HL-60 (cell line): Measurements from ENCODE around the gene SMU1.

ENCODE experiments used
- DNase-seq, 2 experiments: peaks; one replicate each; pipeline ENCODE4 v3.0.0-alpha.2; 2010 to 2020; ENCODE audit warnings: low read depth in 1 of 2, low spot score in 1 of 2
- H3K27ac ChIP-seq: fragments of 250-450 bp; sonication (Bioruptor Pico); replicated peaks from 2 replicates; pipeline ENCODE4 v1.5.1; 2020; ENCODE audit warnings: mild to moderate bottlenecking, moderate library complexity
- H3K27me3 ChIP-seq: fragments of 250-450 bp; sonication (Bioruptor Pico); 2 replicates; pipeline ENCODE4 v1.5.1; 2021; ENCODE audit warnings: mild to moderate bottlenecking, moderate library complexity; ENCODE audit not compliant: insufficient read depth, poor library complexity, severe bottlenecking
- H3K4me3 ChIP-seq: replicated peaks from 2 replicates; pipeline ENCODE4 v1.5.1; 2011; ENCODE audit warnings: mild to moderate bottlenecking, control low read depth, low read length; ENCODE audit not compliant: insufficient read depth
- CTCF ChIP-seq: IDR thresholded peaks from one replicate; pipeline ENCODE4 v1.5.1; 2011; ENCODE audit warnings: low read length, control low read depth, inconsistent platforms; ENCODE audit not compliant: insufficient read depth
- GABPA ChIP-seq: IDR thresholded peaks from 2 replicates; pipeline ENCODE4 v1.6.1; 2012; ENCODE audit warnings: low read depth
- POLR2AphosphoS5 ChIP-seq: IDR thresholded peaks from 2 replicates; pipeline ENCODE4 v1.6.1; 2012; ENCODE audit warnings: low read depth
- REST ChIP-seq: IDR thresholded peaks from 2 replicates; pipeline ENCODE4 v1.6.1; 2012; ENCODE audit warnings: low read depth; ENCODE audit not compliant: insufficient replicate concordance
- SPI1 ChIP-seq: IDR thresholded peaks from 2 replicates; pipeline ENCODE4 v1.6.1; 2012; ENCODE audit warnings: low read depth, mild to moderate bottlenecking, borderline replicate concordance

Gene SMU1

GRCh38 chr9:33048054-33048465 lies 28.4 kb downstream of the SMU1 start:
- no peaks in the 10 kb centered on the region for H3K27me3 ChIP-seq
- DNase-seq: no peak
- no peak overlapping the region for H3K4me3 ChIP-seq
- no peak overlapping the region for H3K27ac ChIP-seq
- no peak for TF ChIP-seq SPI1
- no peak for TF ChIP-seq GABPA
- TF ChIP-seq CTCF: no peak
- no peak for TF ChIP-seq REST
- no peak for TF ChIP-seq POLR2AphosphoS5

GRCh38 chr9:33046061-33046460 lies 30.4 kb downstream of the SMU1 start:
- no peaks in the 10 kb centered on the region for H3K27me3 ChIP-seq
- H3K4me3 ChIP-seq: no peak overlapping the region
- H3K27ac ChIP-seq: no peak overlapping the region
- TF ChIP-seq REST: no peak
- no peak for TF ChIP-seq CTCF
- no peak for TF ChIP-seq SPI1
- no peak for TF ChIP-seq POLR2AphosphoS5
- TF ChIP-seq GABPA: no peak
- no peak for DNase-seq

GRCh38 chr9:33044677-33045282 lies 31.7 kb downstream of the SMU1 start:
- Histone ChIP-seq H3K4me3 (no peak overlapping the region), H3K27ac (no peak overlapping the region; the same call in 1 of the 2 replicates), H3K27me3 (no peaks in the 10 kb centered on the region)
- TF ChIP-seq POLR2AphosphoS5: no peak
- TF ChIP-seq GABPA: no peak
- TF ChIP-seq SPI1: no peak
- TF ChIP-seq REST: no peak
- TF ChIP-seq CTCF: no peak
- no peak for DNase-seq
